ENCODE measurements around the gene HYDIN.

HYDIN gene

DNA sequence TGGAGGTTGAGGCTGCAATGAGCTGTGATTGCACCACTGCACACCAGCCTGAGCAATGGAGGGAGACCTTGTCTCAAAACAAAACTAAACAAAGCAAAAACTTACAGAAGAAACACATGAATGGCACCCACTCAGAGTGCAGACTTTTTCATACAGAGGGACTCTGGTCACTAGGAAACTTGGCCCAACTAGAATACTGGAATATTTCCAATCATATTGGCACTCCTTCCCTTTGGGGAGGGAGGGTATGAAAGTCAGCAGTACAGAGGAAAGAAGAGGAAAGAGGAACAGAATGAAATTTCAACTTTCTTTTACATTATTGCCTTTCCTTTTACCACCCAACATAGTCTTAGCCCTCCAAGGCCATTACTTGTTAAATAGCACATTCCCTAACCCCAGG, 30.5 kb upstream of the HYDIN start:
- H3K4me3 ChIP-seq (replicated peaks in 1 of 2; ENCODE audit: low read depth in 2 of 2, low read length in 2 of 2): no peak overlapping the region
- DNase-seq (ENCODE audit: low read depth in 2 of 2): no peak
- TF ChIP-seq, protein P1, sequence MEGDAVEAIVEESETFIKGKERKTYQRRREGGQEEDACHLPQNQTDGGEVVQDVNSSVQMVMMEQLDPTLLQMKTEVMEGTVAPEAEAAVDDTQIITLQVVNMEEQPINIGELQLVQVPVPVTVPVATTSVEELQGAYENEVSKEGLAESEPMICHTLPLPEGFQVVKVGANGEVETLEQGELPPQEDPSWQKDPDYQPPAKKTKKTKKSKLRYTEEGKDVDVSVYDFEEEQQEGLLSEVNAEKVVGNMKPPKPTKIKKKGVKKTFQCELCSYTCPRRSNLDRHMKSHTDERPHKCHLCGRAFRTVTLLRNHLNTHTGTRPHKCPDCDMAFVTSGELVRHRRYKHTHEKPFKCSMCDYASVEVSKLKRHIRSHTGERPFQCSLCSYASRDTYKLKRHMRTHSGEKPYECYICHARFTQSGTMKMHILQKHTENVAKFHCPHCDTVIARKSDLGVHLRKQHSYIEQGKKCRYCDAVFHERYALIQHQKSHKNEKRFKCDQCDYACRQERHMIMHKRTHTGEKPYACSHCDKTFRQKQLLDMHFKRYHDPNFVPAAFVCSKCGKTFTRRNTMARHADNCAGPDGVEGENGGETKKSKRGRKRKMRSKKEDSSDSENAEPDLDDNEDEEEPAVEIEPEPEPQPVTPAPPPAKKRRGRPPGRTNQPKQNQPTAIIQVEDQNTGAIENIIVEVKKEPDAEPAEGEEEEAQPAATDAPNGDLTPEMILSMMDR (IDR thresholded peaks at IDR 0.05; ENCODE audit: low read depth, low read length): no peak

DNA sequence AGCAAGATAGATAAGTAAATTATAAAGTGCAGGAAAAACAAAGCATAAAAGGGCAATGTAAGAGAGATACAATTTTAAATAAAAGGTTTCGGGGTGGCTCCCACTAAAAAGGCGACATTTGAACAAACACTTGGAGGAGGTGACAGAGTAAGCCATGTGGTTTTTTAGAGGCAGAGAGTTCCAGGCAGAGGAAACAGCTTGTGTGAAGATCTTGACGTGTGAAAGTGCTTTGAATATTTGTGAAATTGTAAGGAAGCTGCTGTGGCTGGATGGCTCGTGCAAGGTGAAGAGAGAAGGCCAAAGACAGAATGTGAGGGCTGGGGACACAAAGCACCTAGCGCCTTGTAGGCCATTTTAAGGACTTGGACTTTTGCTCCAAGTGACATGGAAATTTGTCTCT, 28.6 kb upstream of the HYDIN start:
- TF ChIP-seq, protein P1 (IDR thresholded peaks at IDR 0.05; ENCODE audit: low read depth, low read length): no peak
- no peak for DNase-seq (ENCODE audit: low read depth in 2 of 2)
- no peak overlapping the region for H3K4me3 ChIP-seq (replicated peaks in 1 of 2; ENCODE audit: low read depth in 2 of 2, low read length in 2 of 2)

DNA sequence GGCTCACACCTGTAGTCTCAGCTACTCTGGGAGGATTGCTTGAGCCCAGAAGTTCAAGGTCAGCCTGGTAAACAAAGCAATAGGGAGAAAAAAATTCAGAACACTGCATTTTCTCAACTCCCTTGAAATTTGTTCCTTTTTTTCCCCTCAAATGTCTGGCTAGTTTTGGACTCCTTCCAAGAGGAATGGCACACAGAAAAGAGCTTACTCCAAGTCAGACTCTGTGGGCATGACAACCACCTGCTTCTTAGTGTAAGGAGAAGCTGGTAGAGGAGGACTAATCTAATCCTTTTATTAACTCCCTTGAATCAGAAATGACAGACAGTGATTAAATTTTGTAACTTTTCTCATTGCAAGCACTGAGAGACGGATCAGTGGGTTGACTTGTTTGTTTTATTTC, 27.9 kb upstream of the HYDIN start:
- DNase-seq (ENCODE audit: low read depth in 2 of 2): no peak
- no peak overlapping the region for H3K4me3 ChIP-seq (replicated peaks in 1 of 2; ENCODE audit: low read depth in 2 of 2, low read length in 2 of 2)
- TF ChIP-seq, protein P1 (IDR thresholded peaks at IDR 0.05; ENCODE audit: low read depth, low read length): no peak

DNA sequence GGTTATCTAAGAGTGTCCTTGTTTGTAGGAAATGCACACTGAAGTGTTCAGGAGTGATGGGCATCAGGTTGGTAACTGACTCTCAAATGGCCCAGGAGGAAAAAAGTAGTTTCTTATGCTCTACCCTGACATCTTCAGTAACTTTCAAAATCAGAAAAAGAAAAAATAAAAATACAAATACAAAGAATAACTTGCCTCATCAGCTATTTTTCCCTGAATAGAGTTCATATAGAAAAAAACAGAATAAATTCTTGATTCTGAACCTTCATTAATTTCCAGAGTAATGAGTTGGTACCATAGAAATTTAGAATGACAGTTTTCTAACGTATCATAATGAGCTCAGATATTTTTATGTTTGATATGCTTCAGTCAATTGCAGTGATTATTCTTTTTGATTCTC, 27.2 kb upstream of the HYDIN start:
- TF ChIP-seq, protein P1 (IDR thresholded peaks at IDR 0.05; ENCODE audit: low read depth, low read length): no peak
- no peak for DNase-seq (ENCODE audit: low read depth in 2 of 2)
- no peak overlapping the region for H3K4me3 ChIP-seq (replicated peaks in 1 of 2; ENCODE audit: low read depth in 2 of 2, low read length in 2 of 2)

DNA sequence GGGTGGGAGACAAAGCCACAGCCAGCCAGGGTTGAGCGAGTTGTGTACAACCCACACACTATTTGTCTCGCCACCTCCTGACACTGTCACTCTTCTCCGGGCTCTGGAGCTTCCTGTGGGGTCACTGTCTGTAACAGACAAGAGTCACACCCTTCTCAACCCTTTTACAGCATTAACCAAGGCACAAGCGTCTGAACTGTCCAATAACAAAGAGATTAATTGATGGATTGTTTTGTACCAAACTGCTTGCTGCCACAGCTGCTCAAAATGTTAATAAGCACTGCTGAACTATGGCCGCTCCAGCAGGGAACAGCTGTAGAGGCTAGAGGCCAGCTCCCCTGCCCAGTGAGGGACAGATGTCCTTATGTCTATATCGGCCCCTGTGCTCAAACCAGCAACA, 25.2 kb upstream of the HYDIN start:
- TF ChIP-seq, protein P1 (IDR thresholded peaks at IDR 0.05; ENCODE audit: low read depth, low read length): no peak
- no peak overlapping the region for H3K4me3 ChIP-seq (replicated peaks in 1 of 2; ENCODE audit: low read depth in 2 of 2, low read length in 2 of 2)
- DNase-seq (ENCODE audit: low read depth in 2 of 2): no peak

DNA sequence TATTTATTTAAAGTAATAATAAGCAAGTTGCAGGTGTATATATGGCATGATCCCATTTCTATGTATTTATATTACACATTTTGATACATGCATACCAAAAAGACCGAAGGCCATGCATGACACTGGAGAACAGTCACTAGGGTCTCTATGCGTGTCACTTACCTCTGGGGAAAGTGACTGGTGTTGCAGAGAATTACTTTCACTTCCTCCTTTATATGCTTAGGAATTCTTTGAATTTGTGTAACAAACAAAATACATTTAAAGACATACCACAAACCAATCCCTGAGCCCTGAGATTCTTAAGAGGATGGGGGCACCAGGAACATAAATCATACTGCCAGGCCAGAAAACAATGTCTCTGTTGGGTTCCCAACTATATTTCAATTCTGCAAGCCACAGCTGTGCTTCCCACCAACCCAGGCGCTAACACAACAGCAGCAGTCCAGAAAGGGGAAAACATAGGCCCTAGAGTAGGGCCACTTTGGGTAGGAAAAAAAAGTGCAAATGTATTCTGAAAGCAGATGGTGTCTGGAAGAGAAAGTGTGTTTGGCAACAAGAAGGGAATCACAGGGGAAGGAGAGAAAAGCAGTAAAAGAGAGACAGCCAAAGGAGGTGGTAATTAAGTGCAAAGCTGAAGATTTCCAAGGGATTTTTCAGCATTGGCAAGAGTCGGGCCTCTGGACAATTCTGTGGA, 24.5 kb upstream of the HYDIN start:
- DNase-seq (ENCODE audit: low read depth in 2 of 2): no peak
- TF ChIP-seq, protein P1 (IDR thresholded peaks at IDR 0.05; ENCODE audit: low read depth, low read length): no peak
- no peak overlapping the region for H3K4me3 ChIP-seq (replicated peaks in 1 of 2; ENCODE audit: low read depth in 2 of 2, low read length in 2 of 2)

Data from cardiac fibroblast (primary cell).